ENCODE measurements around the gene EIPR1. TPM values are rescaled to one million over a fixed set of nuclear protein-coding genes. Genes with fewer than 3 reads are reported as not detected.

Gene EIPR1
- total RNA-seq, 1 experiment from 2014 or later, result 40.4 TPM

DNA sequence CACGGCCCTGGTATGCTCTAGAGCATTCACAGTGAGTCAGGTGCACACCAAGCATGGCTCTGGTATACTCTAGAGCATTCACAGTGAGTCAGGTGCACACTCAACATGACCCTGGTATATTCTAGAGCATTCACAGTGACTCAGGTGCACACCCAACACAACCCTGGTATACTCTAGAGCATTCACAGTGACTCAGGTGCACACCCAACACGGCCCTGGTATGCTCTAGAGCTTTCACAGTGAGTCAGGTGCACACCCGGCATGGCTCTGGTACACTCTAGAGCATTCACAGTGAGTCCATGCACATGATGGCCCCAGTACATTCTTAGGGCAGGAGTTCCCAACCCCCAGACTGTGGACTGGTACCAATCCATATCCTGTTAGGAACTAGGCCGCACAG is 158.1 kb downstream of the EIPR1 start:
- H3K79me2 ChIP-seq (ENCODE audit: low read length), result peaks cover 56% of the 10 kb centered on the region
- peaks cover 3% of the 10 kb centered on the region; the same call in 1 of the 2 replicates for H3K36me3 ChIP-seq (ENCODE audit: insufficient read depth, low read length)
- H3K4me2 ChIP-seq (ENCODE audit: low read depth, low read length, poor library complexity, severe bottlenecking), result no peak overlapping the region
- H3K4me3 ChIP-seq (ENCODE audit: low read length), result no peak overlapping the region
- H3K9ac ChIP-seq (ENCODE audit: low read length), result no peak overlapping the region
- H3K9me2 ChIP-seq (replicated peaks; ENCODE audit: insufficient read depth, low read length), result no peaks in the 10 kb centered on the region
- H2AFZ ChIP-seq (ENCODE audit: low read length), result no peak overlapping the region
- no peak overlapping the region for H3K27ac ChIP-seq (ENCODE audit: low read length)
- H3K9me3 ChIP-seq (ENCODE audit: low read length), result peaks cover 13% of the 10 kb centered on the region
- no peaks in the 10 kb centered on the region for H4K20me1 ChIP-seq (ENCODE audit: insufficient read depth, low read depth, low read length)
- no peaks in the 10 kb centered on the region for H3K27me3 ChIP-seq (ENCODE audit: low read length)
- H3K4me1 ChIP-seq (ENCODE audit: low read length), result peaks cover 2% of the 10 kb centered on the region
- no peak for DNase-seq

DNA sequence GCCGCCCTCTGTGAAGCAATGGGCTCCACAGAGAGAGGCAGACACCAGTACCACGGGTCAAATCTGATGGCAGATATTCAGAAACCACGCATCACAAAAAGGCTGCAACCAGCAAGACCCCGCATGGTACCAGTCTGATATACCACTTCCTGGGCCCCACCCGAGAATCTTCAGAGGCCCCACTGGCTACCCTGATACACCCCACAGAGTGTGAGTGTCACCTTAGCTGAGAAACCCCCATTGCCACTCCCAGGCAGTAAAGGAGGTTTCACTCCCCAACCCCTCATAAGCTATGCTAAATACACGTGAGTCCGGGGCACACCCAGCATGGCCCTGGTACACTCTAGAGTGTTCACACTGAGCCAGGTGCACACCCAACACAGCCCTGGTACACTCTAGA is 160.0 kb downstream of the EIPR1 start:
- Histone ChIP-seq H3K4me2 (ENCODE audit: low read depth, low read length, poor library complexity, severe bottlenecking) (no peak overlapping the region), H3K79me2 (ENCODE audit: low read length) (peaks cover 53% of the 10 kb centered on the region), H3K27me3 (ENCODE audit: low read length) (no peaks in the 10 kb centered on the region), H3K4me1 (ENCODE audit: low read length) (peaks cover 19% of the 10 kb centered on the region), H3K27ac (ENCODE audit: low read length) (no peak overlapping the region), H3K9ac (ENCODE audit: low read length) (no peak overlapping the region), H3K9me3 (ENCODE audit: low read length) (peaks cover 10% of the 10 kb centered on the region), H4K20me1 (ENCODE audit: insufficient read depth, low read depth, low read length) (no peaks in the 10 kb centered on the region), H3K9me2 (replicated peaks; ENCODE audit: insufficient read depth, low read length) (no peaks in the 10 kb centered on the region), H3K36me3 (ENCODE audit: insufficient read depth, low read length) (peaks cover 3% of the 10 kb centered on the region; the same call in 1 of the 2 replicates), H2AFZ (ENCODE audit: low read length) (no peak overlapping the region), H3K4me3 (ENCODE audit: low read length) (no peak overlapping the region)
- DNase-seq, result no peak

DNA sequence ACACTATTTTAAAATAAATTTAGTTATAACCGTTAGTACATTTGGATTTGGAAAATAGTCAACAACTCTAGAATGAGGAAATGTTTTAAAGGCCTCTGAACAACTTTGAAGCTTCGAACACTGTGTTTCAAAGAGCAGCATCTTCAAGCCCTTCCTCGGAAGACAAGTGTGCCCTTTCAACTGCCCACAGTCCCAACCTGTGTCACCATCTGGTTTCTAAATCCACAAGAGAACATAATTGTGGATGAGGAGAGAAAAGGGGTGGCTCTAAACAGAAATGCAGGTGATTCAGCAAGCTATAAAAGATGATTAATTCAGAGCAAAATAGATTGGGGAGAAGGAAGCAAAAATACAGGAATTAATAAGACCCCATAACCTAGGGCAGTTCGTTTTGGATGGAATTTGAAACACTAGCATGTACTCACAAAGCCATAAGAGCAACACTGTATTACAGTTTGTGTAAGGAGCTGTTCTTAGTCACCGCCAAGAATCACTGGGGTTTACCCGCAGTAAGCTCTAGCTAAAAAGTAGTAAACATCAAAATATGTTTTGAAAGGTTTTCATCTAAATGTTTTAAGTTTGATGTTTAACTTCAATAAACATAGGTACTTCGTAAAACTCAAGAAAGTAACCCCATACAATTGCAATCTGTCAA is 160.7 kb downstream of the EIPR1 start:
- H3K4me3 ChIP-seq (ENCODE audit: low read length), result no peak overlapping the region
- no peaks in the 10 kb centered on the region for H3K9me2 ChIP-seq (replicated peaks; ENCODE audit: insufficient read depth, low read length)
- no peak overlapping the region for H3K4me2 ChIP-seq (ENCODE audit: low read depth, low read length, poor library complexity, severe bottlenecking)
- no peaks in the 10 kb centered on the region for H4K20me1 ChIP-seq (ENCODE audit: insufficient read depth, low read depth, low read length)
- H3K4me1 ChIP-seq (ENCODE audit: low read length), result peaks cover 26% of the 10 kb centered on the region
- H3K27me3 ChIP-seq (ENCODE audit: low read length), result no peaks in the 10 kb centered on the region
- H3K9ac ChIP-seq (ENCODE audit: low read length), result no peak overlapping the region
- peaks cover 3% of the 10 kb centered on the region for H3K9me3 ChIP-seq (ENCODE audit: low read length)
- H3K27ac ChIP-seq (ENCODE audit: low read length), result no peak overlapping the region
- H2AFZ ChIP-seq (ENCODE audit: low read length), result no peak overlapping the region
- peaks cover 7% of the 10 kb centered on the region; the same call in 1 of the 2 replicates for H3K36me3 ChIP-seq (ENCODE audit: insufficient read depth, low read length)
- DNase-seq, result no peak
- peaks cover 56% of the 10 kb centered on the region for H3K79me2 ChIP-seq (ENCODE audit: low read length)

DNA sequence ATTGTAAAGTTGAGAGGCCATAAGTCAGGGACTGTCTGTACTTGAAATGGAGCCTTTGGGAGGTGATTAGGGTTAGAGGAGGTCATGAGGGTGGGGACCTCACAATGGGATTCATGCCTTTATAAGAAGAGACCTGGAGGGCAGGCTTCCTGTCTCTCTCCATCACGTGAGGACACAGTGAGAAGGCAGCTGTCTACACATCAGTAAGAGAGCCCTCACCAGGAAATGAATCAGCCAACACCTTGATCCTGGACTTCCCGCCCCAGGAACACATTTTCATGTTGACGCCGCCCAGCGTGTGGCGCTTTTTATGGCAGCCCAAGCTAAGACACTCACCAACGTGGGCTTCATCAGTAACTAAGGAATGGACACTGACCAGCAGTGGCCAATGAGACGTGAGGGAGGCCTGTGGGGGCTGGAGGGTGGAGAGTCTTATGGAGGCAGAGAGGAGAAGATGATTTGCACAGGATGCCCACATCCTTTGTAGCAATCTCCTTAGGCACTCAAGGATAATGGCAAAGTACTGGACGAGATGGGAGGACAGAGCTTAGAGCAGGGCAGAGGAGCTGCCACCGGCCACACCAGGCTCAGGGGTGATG is 162.7 kb downstream of the EIPR1 start:
- no peak for DNase-seq
- Histone ChIP-seq H3K9me2 (replicated peaks; ENCODE audit: insufficient read depth, low read length) (no peaks in the 10 kb centered on the region), H3K9me3 (ENCODE audit: low read length) (no peaks in the 10 kb centered on the region), H3K27ac (ENCODE audit: low read length) (peak overlapping the region; percentile 93; the same call in 1 of the 2 replicates), H3K27me3 (ENCODE audit: low read length) (no peaks in the 10 kb centered on the region), H3K4me3 (ENCODE audit: low read length) (no peak overlapping the region), H3K36me3 (ENCODE audit: insufficient read depth, low read length) (peaks cover 4% of the 10 kb centered on the region; the same call in 1 of the 2 replicates), H3K4me2 (ENCODE audit: low read depth, low read length, poor library complexity, severe bottlenecking) (no peak overlapping the region), H3K4me1 (ENCODE audit: low read length) (peaks cover 30% of the 10 kb centered on the region), H2AFZ (ENCODE audit: low read length) (no peak overlapping the region), H4K20me1 (ENCODE audit: insufficient read depth, low read depth, low read length) (no peaks in the 10 kb centered on the region), H3K9ac (ENCODE audit: low read length) (no peak overlapping the region), H3K79me2 (ENCODE audit: low read length) (peaks cover 53% of the 10 kb centered on the region)

DNA sequence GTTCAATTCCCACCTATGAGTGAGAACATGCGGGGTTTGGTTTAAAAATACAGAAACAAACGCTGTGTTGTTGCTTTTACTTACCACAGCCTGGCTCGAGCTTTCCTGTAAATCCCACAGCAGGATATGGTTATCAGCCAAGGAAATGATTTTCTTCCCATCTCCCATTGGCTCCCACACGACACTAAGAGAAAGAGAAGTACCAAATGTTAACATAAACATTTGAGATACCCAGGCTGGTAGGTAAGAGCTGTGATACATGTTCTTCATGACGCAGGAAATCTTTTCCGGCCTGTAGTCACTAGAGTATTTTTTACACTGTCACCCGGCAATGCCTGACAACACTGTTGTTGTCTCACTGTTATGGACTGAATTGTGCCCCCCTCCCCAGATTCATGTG is 163.6 kb downstream of the EIPR1 start:
- Histone ChIP-seq H3K9ac (ENCODE audit: low read length) (no peak overlapping the region), H3K4me2 (ENCODE audit: low read depth, low read length, poor library complexity, severe bottlenecking) (no peak overlapping the region), H3K4me1 (ENCODE audit: low read length) (peaks cover 30% of the 10 kb centered on the region), H3K27me3 (ENCODE audit: low read length) (no peaks in the 10 kb centered on the region), H4K20me1 (ENCODE audit: insufficient read depth, low read depth, low read length) (no peaks in the 10 kb centered on the region), H3K9me3 (ENCODE audit: low read length) (no peaks in the 10 kb centered on the region), H3K27ac (ENCODE audit: low read length) (peak overlapping the region; percentile 93), H3K36me3 (ENCODE audit: insufficient read depth, low read length) (peaks cover 4% of the 10 kb centered on the region; the same call in 1 of the 2 replicates), H3K79me2 (ENCODE audit: low read length) (peaks cover 45% of the 10 kb centered on the region), H3K9me2 (replicated peaks; ENCODE audit: insufficient read depth, low read length) (no peaks in the 10 kb centered on the region), H2AFZ (ENCODE audit: low read length) (no peak overlapping the region), H3K4me3 (ENCODE audit: low read length) (no peak overlapping the region)
- DNase-seq, result no peak

DNA sequence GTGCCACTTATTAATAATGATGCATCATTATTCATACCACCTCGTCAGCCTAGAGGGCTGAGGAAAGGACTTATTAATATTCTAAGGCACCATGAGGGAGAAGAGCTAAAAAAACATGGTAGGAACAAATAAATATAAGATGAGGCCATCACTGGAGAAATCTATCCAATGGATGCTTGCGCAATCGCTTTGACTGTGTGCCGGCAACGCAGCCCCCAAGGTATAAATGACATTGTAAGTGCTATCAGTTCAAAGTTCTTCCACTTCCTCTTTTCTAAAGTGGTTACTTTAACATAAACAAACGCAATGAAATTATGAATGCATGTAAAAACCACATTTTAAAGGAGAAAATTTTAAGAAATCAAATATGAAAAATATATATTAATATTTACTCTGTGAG is 164.6 kb downstream of the EIPR1 start:
- H3K27me3 ChIP-seq (ENCODE audit: low read length), result no peaks in the 10 kb centered on the region
- H3K27ac ChIP-seq (ENCODE audit: low read length), result peak overlapping the region; percentile 93
- H3K4me3 ChIP-seq (ENCODE audit: low read length), result peak overlapping the region; percentile 47
- no peaks in the 10 kb centered on the region for H3K9me2 ChIP-seq (replicated peaks; ENCODE audit: insufficient read depth, low read length)
- H4K20me1 ChIP-seq (ENCODE audit: insufficient read depth, low read depth, low read length), result no peaks in the 10 kb centered on the region
- peak overlapping the region; percentile 62 for H3K4me2 ChIP-seq (ENCODE audit: low read depth, low read length, poor library complexity, severe bottlenecking)
- H3K36me3 ChIP-seq (ENCODE audit: insufficient read depth, low read length), result peaks cover 4% of the 10 kb centered on the region; the same call in 1 of the 2 replicates
- H3K4me1 ChIP-seq (ENCODE audit: low read length), result peaks cover 30% of the 10 kb centered on the region
- peak; percentile 87 for DNase-seq
- no peaks in the 10 kb centered on the region for H3K9me3 ChIP-seq (ENCODE audit: low read length)
- H2AFZ ChIP-seq (ENCODE audit: low read length), result no peak overlapping the region
- peaks cover 45% of the 10 kb centered on the region for H3K79me2 ChIP-seq (ENCODE audit: low read length)
- H3K9ac ChIP-seq (ENCODE audit: low read length), result peak overlapping the region; percentile 37

DNA sequence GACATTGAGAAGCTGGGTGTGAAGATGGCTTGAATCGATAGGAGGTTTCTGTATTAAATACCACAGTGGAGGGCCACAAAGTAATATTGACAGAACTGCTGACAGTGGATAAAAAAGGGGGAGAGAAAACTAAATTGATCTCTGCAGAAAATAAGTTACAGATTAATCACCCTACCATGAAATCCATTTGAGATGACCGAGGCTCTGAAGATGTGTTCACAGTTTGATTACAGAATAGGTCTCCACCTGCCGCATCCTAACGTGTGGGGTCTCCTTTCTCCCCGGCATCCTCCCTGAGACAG is 165.6 kb downstream of the EIPR1 start:
- no peaks in the 10 kb centered on the region for H3K27me3 ChIP-seq (ENCODE audit: low read length)
- H3K36me3 ChIP-seq (ENCODE audit: insufficient read depth, low read length), result peaks cover 4% of the 10 kb centered on the region; the same call in 1 of the 2 replicates
- H4K20me1 ChIP-seq (ENCODE audit: insufficient read depth, low read depth, low read length), result no peaks in the 10 kb centered on the region
- H3K9me3 ChIP-seq (ENCODE audit: low read length), result no peaks in the 10 kb centered on the region
- H2AFZ ChIP-seq (ENCODE audit: low read length), result no peak overlapping the region
- peak overlapping the region; percentile 93 for H3K27ac ChIP-seq (ENCODE audit: low read length)
- H3K9me2 ChIP-seq (replicated peaks; ENCODE audit: insufficient read depth, low read length), result no peaks in the 10 kb centered on the region
- H3K79me2 ChIP-seq (ENCODE audit: low read length), result peaks cover 38% of the 10 kb centered on the region
- peaks cover 30% of the 10 kb centered on the region for H3K4me1 ChIP-seq (ENCODE audit: low read length)
- no peak for DNase-seq
- H3K4me2 ChIP-seq (ENCODE audit: low read depth, low read length, poor library complexity, severe bottlenecking), result peak overlapping the region; percentile 62
- H3K9ac ChIP-seq (ENCODE audit: low read length), result no peak overlapping the region
- H3K4me3 ChIP-seq (ENCODE audit: low read length), result no peak overlapping the region

DNA sequence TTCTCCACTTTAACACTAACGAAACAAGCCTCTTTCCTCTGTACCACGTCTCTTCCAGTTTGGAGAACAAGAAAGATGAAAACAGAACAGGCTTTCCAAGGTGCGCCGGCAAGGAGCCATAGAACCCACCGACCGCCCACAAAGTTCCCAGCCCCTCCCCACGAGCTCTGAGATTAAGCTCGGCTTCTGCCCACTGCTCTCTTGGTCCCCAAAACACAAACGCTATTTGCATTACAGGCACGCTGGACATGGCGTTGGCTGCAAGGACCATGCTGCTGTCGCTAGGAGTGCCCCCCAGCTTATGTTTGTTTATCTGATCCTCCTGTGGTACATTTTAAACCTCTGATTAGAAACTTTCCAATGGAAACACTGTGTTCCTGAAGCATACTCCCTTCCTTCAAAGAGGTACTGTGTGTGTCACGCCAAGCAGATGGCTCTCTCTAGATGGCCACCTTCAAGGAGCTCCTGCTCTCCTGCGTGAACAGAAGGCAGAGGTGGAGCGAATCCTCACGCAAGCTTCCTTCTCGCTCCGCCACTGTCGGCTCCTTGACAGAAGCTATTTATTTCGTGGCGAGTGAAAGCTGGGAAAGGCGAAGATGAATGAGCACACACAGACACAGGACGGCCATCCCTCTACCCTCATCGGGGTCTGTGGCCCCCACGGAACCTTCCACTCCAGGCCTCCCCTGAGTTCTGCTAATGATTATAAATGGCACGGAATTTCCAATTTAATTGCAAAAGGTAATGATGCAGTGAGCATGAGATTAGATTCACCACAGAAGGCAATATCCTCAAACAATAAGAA is 166.2 kb downstream of the EIPR1 start:
- no peaks in the 10 kb centered on the region for H4K20me1 ChIP-seq (ENCODE audit: insufficient read depth, low read depth, low read length)
- no peaks in the 10 kb centered on the region for H3K9me2 ChIP-seq (replicated peaks; ENCODE audit: insufficient read depth, low read length)
- H3K9ac ChIP-seq (ENCODE audit: low read length), result no peak overlapping the region
- H3K36me3 ChIP-seq (ENCODE audit: insufficient read depth, low read length), result peaks cover 4% of the 10 kb centered on the region; the same call in 1 of the 2 replicates
- no peak overlapping the region for H3K4me2 ChIP-seq (ENCODE audit: low read depth, low read length, poor library complexity, severe bottlenecking)
- no peak overlapping the region for H3K4me3 ChIP-seq (ENCODE audit: low read length)
- peaks cover 32% of the 10 kb centered on the region for H3K79me2 ChIP-seq (ENCODE audit: low read length)
- H3K4me1 ChIP-seq (ENCODE audit: low read length), result peaks cover 30% of the 10 kb centered on the region
- no peaks in the 10 kb centered on the region for H3K9me3 ChIP-seq (ENCODE audit: low read length)
- H2AFZ ChIP-seq (ENCODE audit: low read length), result no peak overlapping the region
- no peaks in the 10 kb centered on the region for H3K27me3 ChIP-seq (ENCODE audit: low read length)
- DNase-seq, result no peak
- H3K27ac ChIP-seq (ENCODE audit: low read length), result no peak overlapping the region
